Activated T-cell treated with anti-CD3 and anti-CD28 coated beads for 1 hour (primary cell): ENCODE results near the gene KCNQ1.

ENCODE experiments used
- DNase-seq: peaks from one replicate; pipeline ENCODE4 v3.0.0-alpha.2; 2020; ENCODE audit warnings: low read depth

Gene KCNQ1

DNA sequence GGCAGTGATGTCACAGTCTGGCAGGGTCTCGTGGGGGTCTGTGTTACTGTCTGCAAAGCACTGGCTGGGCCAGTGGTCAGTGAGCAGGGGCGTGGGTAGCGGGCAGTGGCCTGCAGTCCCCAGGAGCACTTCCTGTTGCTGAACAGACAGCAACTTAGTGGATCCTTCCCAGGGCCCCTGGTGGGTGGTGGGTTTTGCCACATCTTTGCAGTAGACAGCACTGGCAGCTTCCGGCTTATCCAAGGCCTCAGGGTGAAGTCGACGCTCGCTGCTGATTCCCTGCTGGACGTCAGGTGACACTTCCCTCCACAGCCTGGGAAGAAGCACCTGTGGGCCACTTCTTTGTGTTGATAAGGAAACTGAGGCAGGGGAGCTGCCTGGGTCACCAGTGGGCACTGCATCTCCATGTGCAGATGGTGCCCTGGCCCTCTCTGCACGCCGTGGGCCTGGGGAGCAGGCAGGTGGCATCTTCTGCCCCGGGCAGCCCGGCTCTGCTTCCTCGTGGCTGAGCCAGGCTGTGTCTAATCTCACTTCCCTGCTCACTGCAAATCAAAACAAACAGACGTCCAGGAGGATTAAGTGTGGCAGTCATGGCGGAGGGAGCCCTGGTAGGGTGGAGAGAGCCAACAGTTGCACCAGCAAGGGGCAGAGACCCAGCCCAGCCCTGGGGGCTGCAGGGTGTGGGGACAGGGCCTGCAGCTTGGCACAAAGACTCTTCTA, 79.8 kb downstream of the KCNQ1 start:
- no peak for DNase-seq

DNA sequence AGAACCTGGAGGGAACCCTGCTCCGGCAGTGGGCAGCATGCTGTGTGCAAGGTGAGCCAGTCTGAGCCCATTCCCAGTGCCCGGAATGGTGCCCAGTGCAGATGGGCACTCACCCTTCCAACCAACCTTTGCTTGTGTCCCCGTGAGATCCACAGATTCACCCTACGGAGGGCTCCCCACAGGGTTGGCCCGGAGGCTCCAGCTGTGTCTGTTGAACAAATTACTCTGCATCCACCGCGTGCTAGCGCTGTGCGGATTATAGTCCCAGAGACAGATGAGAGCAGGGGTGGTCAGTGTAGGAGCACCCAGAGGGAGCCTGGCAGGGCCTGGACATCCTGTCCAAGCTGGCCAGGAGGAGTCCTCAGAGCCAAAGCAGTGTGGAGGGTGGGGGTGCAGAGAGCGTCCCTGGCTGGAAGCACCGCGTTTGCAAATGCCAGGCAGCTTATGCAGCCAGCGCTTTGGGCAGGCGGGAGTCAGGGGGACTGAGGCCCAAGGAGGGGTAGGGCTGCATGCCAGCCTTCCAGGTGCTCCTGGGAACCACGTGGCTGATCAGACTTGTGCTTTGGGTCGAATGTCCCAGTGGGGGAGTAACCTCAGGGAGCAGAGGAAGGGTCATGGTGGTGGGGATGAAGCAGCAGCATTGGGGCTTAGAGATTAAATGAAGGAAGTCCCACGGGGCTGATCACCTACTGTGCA, 80.5 kb downstream of the KCNQ1 start:
- DNase-seq, result no peak

DNA sequence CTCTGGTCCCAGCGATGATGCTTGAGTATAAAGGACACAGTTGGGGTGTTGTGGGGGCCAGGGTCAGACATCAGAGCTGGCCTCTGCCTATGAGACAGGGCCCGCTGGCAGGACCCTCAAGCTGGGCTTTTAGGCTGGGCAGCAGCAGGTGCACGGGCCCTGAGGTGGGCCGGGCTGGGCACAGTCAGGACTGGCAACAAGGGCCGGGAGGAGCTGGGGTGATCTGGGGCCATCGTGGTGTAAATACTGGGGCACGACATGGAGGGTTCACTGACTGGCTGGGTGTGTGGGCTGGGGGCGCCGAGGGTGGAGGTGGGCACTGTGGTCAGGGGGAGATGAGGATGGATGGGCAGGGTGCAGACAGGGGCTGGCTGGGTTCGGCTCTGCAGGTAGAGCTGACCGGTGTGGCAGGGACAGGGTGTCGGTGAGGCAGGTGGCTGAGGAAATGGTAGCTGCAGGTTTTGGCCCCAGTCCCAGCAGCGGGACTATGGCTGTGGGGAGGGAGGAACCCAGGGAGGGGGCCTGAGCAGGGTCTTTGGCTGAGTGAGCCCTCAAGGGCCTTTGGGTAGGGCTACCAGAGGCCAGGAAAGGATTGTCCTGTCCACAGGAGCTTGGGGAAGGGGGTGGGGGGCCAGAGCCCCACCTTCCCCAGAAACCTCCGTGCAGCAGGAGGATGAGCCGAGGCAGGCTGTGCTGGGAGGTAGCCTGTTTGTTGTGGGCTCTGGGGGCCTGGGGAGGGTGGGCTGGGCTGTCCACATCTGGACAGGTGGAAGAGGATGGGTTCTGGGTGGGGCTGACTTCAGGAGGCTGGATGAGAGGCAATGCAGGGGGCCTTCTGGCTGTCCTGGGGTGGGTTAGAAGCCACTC, 81.4 kb downstream of the KCNQ1 start:
- DNase-seq, result no peak

DNA sequence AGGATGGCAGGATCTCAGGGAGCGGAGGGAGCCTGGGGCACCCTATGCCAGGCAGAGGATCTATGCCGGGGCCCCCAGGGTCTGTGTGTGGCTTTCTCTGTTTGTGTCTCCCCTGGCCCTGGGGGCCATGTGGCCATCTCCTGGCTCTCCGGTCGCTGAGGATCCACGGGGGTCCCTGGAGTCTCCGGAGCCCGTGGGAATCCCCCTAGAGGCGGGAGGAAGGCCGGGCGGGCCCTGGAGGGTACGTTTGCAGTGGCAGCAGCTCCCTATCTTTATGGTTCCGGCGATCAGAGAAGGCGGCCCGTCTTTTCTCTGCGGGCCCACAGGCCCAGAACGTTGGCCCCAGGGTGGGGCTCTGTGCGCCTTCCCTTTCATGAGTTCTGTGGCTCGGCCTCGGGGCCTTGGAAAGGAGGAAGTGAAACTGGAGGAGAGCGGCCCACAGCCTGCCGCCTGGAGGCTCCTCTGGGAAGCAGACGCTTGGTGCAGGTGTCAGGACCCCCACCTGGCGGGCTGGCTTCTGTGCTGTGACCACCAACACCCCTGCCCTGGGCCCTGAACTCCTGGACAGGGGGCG, 82.1 kb downstream of the KCNQ1 start:
- no peak for DNase-seq

DNA sequence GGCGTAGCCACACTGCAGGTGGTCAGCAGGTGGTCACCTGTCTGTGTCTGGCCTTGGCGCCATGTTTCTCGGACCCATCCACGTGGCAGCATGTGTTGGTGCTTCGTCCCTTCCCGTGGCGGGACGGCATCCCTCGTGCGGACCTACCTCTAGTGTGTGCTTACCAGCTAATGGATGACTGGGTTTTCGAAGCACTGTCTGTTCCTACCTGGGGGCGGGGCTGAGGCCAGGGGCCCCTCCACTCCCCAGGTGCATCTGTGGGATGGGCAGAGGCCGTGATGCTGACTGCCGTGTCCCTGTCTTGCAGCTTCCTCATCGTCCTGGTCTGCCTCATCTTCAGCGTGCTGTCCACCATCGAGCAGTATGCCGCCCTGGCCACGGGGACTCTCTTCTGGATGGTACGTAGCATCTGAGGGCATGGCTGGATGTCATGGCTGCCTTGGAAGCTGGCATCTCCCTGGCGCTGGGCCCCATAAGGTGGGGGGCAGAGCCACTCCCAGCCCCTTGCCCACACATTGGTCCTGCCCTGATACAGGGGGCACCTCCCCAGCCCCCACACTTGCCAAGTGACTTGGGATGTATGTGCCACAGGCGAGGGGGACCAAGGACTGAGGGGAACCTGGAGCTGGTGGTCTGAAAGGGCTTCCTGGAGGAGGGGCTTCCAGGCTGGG, 82.9 kb downstream of the KCNQ1 start:
- DNase-seq, result no peak

DNA sequence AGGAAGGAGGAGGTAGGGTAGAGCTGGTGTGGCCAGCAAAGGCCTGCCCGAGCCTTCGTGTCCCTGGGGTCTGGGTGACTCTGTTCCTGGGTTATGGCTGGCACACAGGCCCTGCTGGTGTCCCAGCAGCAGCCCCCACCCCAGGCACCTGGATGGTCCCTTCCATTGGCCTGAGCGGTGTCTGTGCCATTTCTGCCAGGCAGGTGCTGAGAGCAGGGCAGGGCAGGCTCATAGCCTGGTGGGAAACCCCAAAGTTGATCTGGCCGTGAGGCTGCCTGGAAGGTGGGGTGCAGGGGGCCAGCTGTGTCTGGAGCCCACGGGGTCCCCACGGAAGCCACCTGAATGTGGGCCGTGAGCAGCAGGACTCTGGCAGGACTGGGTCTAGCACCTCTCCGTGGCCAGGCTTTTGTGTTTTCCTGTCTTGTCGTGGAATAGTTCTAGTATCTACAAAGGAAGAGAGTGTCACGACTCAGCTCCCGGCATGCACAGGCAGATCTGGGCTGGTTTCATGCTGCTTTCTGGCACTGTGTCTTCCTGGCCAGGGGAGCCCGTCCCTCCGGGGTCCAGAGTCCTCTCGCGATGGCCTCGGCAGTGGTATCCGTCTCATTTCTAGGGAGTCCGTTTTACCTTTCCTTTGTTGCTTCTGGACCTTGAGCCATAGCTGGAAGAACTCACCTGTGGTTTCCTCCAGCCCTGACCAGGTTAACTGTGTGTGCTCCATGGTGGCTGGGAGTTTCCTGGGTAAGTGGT, 83.7 kb downstream of the KCNQ1 start:
- no peak for DNase-seq

DNA sequence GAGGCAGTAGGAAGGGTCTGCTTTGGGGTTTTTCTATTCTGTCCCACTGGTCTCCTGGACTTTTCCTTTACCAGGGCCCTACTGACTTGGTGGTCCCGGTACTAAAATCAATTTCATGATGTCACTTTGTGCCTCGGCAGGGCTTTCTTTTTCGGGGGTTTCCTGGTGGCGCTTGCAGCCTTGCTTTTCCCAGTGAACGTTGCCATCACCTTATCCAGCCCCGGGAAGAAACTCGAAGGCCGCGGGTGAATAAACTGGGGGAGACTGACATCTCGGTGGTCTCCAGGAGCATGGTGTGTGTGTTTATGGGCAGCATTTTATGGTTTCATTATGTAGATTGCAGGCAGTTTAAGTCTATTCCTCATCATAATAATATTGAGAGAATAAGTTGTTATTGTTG, 84.4 kb downstream of the KCNQ1 start:
- no peak for DNase-seq

DNA sequence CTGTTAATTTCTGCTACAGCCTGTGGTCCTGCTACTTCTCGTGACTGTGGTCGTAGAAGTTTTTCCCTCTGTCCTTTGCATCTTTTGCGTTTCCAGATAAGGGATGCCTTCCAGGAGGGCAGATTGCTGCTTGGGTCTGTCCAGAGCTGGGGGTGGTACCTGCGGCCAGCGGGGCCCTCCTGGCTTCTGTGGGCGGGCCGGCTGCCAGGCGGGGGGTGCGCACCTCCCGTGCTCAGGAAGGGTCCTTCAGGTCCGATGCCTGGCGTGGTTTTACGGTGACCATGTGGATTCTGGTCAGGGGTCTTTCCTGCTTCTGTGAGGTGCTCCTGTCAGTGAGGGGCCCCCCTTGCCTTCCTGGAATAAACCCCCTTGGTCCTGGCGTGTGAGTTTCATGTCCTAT, 84.8 kb downstream of the KCNQ1 start:
- no peak for DNase-seq

DNA sequence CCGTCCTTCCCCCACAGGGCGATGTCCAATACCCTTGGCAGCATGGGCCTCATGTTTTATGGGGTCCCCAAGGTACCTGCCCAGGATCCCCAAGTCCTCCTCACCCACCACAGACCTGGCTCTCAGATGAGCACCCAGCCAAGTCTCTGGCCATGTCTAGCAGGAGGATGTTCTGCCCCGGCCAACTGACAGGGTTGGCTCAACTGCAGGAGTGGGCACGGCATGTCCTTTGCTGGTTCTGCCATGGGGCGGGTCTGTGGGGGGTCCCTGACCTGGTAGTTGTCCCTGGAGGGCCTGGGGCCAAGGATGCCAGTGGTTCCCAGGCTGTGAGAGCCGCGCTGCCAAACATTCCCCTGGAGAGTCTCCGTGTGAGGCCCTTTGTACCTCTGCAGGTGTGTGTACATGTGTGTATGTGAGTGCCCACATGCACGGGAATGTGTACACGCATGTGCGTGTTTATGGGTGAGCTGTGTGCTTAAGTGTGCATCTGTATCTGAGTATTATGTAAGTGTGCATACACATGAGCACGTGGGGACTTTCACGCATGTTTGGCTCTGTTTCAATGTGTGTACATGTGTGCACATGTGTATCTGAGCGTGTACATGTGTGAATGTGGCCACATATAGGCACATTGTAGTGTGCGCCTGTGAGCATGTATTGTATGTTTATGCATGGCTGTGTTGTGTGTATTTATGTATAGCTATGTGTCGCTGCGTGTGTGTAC, 85.5 kb downstream of the KCNQ1 start:
- DNase-seq, result no peak

DNA sequence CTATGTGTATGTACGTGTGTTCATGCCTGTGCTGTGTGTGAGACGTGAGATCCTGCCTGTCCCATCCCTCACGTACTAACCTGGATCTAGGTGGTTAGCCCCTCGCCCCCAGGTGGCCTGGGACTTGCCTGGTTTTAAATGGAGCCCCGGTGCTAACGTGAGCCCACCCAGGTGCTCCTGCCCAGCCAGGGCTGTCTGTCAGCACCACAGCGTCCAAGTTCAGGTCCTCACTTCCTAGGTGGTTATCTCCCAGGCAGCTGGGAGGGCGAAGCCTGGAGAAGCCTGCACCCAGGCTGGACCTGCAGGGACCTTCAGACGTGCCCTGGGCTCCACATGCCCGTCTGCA, 86.0 kb downstream of the KCNQ1 start:
- DNase-seq, result no peak

DNA sequence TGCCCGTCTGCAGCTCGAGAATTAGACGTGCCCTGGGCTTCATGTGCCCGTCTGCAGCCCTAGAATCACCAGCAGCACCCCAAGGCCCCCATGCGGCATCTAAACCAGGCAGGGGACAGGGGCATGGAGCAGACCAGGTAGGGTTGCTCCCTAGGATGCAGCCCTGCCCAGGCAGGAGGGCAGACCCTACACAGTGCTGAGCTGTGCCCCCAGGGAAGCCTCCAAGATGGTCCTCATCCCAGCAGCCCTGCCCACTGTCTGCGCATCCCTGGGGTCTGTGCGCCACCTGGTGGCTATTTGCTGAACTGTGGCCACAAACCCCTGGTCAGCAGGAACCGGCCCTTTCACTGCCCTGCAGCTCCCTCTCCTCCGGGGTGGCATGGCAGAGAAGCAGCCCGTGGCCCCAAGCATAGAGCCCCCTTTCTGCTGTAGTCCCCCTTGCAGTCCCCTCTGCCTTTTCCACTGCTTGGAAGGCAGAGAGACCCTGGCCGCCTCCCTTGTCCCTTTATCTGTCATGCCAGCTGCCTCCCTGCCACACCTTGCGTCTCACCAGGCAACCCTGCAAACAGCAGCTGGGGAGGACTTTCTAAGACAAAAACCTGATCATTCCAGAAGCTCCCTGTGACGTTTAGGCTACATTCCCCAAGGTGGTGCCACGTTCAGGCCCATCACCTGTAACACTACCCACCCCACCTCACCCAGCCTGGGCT, 86.6 kb downstream of the KCNQ1 start:
- DNase-seq, result peak; percentile 58

DNA sequence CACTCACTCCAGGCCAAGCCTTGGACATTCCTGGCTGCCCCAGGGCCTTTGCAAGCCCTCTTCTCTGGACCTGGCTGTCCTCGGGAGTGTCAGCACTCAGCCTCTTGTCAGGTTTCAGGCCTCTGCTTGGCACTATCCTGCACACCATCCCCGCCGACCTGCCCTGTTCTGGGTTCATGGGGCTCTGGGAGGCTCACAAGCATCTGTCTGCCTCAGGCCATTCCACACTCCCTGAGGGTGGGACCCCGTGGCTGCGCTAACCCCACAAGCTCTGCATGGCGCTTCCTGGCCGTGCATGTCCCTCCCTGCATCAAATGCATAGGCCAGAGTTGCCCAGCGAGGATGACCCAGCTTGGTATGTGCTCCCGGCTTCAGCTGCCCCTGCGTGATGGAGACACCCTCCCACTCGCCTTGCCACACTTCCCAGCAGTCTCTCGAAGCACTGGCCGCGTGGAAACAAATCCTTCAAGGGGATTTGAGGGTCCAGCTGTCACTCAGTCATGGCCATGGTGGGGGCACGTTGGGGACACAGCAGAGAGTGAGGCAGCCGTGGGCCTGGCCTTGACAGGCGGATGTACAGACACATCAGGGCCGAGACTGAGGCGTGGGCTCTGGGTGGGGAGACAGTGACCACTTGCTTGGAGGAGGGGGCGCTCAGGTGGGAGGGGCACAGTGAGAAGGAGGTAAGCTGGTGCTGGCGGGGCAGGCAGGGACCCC, 87.3 kb downstream of the KCNQ1 start:
- DNase-seq, result no peak

DNA sequence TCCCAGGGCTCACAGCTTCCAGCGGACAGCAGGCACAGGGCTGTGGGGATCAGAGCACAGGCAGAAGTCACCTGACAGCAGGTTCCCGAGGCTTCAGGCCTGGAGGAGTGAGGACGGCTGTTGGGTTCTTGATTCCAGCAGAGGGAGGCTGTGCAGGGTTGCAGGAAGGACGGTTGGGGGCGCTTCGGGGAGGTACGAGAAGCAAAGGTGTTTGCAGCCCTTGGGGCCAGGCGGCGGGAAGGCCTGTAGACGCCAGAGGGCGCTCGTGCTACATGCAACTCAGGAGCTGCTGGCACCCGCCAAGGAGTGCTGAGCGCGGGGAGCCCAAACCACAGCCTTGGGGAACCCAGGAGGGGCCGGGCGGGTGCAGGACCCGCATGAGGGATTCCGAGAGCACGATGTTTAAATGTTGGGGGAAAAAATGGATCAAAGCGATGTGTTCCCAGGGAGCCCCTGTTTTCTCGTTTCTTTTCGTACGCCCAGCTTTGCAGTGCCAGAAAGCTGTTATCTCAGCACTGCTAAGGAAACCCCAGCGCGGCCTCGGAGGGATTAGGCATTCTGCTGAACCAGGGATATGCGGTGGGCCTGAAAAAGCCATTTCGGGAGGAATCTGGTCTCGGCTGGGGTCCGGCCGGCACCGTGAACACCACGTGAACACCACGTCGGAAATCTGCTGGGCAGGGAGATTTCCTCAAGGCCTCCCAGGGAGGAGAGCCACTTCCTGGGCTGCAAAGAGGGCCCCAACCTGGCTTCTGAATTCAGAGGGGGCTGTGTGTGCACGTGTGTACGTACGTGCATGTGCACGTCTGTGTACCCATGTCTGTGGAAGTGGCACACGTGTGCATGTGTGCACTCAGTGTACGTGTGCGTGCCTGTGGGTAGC, 88.1 kb downstream of the KCNQ1 start:
- DNase-seq, result peak; percentile 89

DNA sequence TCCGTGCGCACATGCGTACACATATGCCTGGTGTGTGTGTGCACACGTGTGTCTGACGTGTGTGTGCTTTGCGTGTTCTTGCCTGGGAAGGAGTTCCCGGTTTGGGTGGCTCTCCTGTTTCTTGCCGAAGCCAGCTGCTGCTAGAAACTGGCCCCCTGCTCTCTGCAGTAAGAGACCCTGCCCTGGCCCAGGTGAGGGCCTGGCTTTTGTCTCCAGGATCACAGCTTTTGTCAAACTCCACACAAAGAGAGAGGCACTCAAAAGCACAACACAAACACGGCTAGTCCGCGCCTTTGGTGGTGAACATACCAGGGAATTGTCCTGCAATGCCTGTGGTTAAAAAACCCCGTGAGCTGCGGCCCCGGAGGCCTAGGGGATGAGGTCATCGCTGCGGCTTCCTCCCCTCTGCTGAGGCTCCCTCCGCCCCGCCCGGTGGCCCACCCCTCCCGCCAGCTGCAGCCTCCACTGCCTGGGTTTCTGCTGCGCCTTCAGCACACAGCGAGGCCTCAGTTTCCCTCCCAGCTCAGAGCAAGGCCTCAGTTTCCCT, 88.9 kb downstream of the KCNQ1 start:
- DNase-seq, result no peak

DNA sequence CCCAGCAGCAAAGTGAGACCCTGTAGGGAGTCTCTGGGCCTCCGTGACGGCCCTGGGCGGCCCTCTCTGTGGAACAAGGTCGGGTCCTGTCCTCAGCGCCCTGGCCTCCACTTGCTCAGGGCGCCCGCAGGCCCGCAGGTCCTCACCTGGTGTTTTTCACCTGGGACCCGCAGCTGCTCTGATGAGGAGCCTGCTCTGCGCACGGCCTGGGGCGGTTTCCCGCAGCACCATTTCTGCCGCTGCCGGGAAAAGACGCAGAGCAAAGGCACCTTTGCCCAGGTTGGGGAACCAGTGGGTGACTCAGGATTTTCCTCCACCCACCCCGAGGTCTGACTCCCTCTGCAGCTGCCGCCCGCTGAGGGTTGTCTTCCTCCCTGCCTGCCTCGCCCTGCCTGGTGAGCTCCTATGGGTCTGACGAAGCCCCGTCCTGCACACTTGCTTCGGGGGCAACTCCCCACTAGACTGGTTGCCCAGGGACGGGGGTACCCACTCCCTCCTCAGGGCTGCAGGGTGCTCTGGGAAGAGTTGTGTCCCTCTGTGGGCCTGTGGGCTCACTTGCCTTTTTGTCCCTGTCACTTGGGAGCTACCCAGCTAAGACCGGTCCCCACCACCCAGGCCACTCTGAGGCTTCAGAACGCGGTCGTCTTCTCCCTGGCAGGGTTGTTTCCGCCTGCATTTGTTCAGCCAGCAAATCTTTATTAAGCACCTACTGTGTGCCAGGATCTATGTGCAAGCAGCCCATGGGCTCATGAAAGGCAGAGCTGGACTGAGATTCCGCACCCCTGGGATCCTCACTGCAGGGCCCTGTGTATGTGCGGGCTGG, 89.5 kb downstream of the KCNQ1 start:
- no peak for DNase-seq

DNA sequence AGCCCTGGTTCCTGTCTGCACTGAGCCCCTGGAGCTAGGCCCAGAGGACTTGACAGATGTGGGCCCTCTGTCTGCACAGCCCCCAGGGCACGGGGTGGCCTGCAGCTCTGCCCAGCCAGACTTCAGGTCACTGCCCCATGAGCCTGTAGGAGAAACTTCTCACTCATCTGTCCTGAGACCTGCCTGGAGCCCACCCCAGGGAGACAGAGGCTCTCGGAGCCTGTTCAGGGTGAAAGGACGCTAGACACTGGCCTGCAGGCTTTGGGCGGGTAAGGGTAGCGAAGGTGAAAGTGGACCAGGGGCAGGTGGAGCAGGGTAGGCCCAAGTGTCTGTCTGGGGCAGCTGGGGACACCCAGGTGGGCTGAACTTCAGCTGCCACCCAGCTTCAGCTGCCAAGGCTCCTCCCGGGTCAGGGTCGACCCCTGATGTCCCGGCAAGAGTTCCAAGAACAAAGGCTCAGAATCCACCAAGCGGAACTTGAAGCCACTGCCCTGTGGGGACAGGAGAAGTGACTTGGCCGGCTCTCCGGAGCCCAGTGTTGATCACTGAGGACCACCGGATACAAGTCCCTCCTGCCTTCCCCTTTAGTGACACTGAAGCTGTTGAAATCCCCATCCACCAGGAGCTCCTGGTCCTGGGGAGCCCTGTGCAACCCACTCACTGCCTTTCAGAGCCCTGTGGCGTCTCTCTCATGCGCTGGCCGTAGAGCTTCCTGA, 90.3 kb downstream of the KCNQ1 start:
- no peak for DNase-seq
